Posterior vena cava (tissue), 2 donors: ENCODE measurements around the gene MTMR3. TPM values are rescaled to one million over a fixed set of nuclear protein-coding genes. Genes with fewer than 3 reads are reported as not detected.

Experiments
- DNase-seq: peaks from one replicate; pipeline ENCODE4 v3.0.0-alpha.2; 2020; ENCODE audit warnings: low spot score
- intact Hi-C, 2 donors: fragments of 100-400 bp; cut with DNase I; formaldehyde crosslinking; loops; one replicate each; pipeline versions ENCODE4 v1.14.1 to v1.14.2; 2022 to 2023
- total RNA-seq, 2 donors: library from RNA; stranded (reverse); fragmentation: NEBNext Ultra II Directional; extraction: Animal tissue kit (Norgen Biotek cat#: 25700); gene quantifications; one replicate each; pipeline ENCODE4 v1.2.1, GENCODE V29; 2021
- donor health status: DM: yes; HTN: yes; CAD: no.
- donor health status: DM: yes; HTN: yes; CAD: no.

MTMR3 gene
- total RNA-seq, 2 donors from 2014 or later, result 35.8 to 37.6 TPM

GRCh38 chr22:30010789-30011405, 127.9 kb downstream of the MTMR3 start:
- intact Hi-C loops, result no loop called here
- DNase-seq, result no peak

GRCh38 chr22:30013201-30013600, 130.2 kb downstream of the MTMR3 start:
- no peak for DNase-seq
- intact Hi-C loops, result no loop called here

- no peak for DNase-seq
- intact Hi-C loops, result no loop called here
Observed at GRCh38 chr22:30014244-30014643, 131.3 kb downstream of the MTMR3 start.

- intact Hi-C loops, result no loop called here
- no peak for DNase-seq
Observed at GRCh38 chr22:30015229-30015797, 132.3 kb downstream of the MTMR3 start.

- DNase-seq, result no peak
- intact Hi-C loops, result no loop called here
Observed at GRCh38 chr22:30015846-30016245, 132.9 kb downstream of the MTMR3 start.

- no peak for DNase-seq
- intact Hi-C loops, result no loop called here
Observed at GRCh38 chr22:30016596-30016995, 133.6 kb downstream of the MTMR3 start.

GRCh38 chr22:30017375-30018223, 134.6 kb downstream of the MTMR3 start:
- intact Hi-C loops, result no loop called here
- DNase-seq, result no peak

GRCh38 chr22:30020511-30020910, 137.5 kb downstream of the MTMR3 start:
- intact Hi-C loops, result no loop called here
- no peak for DNase-seq

GRCh38 chr22:30021338-30021737, 138.4 kb downstream of the MTMR3 start:
- intact Hi-C loops, result no loop called here
- DNase-seq, result no peak

- no peak for DNase-seq
- intact Hi-C loops, result no loop called here
Observed at GRCh38 chr22:30021881-30022619, 139.1 kb downstream of the MTMR3 start.

- DNase-seq, result no peak
- intact Hi-C loops, result no loop called here
Observed at GRCh38 chr22:30023099-30023660, 140.2 kb downstream of the MTMR3 start.

- no peak for DNase-seq
- intact Hi-C loops, result no loop called here
Observed at GRCh38 chr22:30024231-30024630, 141.3 kb downstream of the MTMR3 start.

GRCh38 chr22:30025221-30025620, 142.2 kb downstream of the MTMR3 start:
- intact Hi-C loops, result no loop called here
- DNase-seq, result no peak

- DNase-seq, result no peak
- intact Hi-C loops, result no loop called here
Observed at GRCh38 chr22:30026756-30027155, 143.8 kb downstream of the MTMR3 start.

- no peak for DNase-seq
- intact Hi-C loops, result no loop called here
Observed at GRCh38 chr22:30027169-30027568, 144.2 kb downstream of the MTMR3 start.

GRCh38 chr22:30027791-30028190, 144.8 kb downstream of the MTMR3 start:
- intact Hi-C loops, result no loop called here
- no peak for DNase-seq

- intact Hi-C loops, result no loop called here
Observed at GRCh38 chr22:30028731-30029130, 145.8 kb downstream of the MTMR3 start.

GRCh38 chr22:30029512-30029911, 146.5 kb downstream of the MTMR3 start:
- intact Hi-C loops, result no loop called here
- DNase-seq, result no peak

More at GRCh38 chr22:30028731-30029130, 145.8 kb downstream of the MTMR3 start:
- DNase-seq, result no peak

GRCh38 chr22:30030329-30030728, 147.4 kb downstream of the MTMR3 start:
- intact Hi-C loops, result loop anchor here in 1 of 2 donors (5.0 kb wide), 1 partner anchor 802 kb away; no protein-coding TSS in a partner anchor
- no peak for DNase-seq
